ENCODE results near the gene SUSD1.

- no peak for TF ChIP-seq EZH2 (IDR thresholded peaks at IDR 0.05; ENCODE audit: insufficient read depth, poor library complexity, severe bottlenecking)
- TF ChIP-seq EZH2phosphoT487 (IDR thresholded peaks at IDR 0.05; ENCODE audit: insufficient read depth, low read depth) = no peak
These were observed 172.1 kb downstream of the SUSD1 start for GRCh38 chr9:112002847-112003457.
